Measurements from ENCODE around the gene SARDH. TPM values are rescaled to one million over a fixed set of nuclear protein-coding genes. Genes with fewer than 3 reads are reported as not detected.
"Not testable (repeated sequence)": the region's sequence is repeated elsewhere in the genome, so short reads cannot be mapped to it uniquely, and the experiment has no call there.

SARDH gene
- total RNA-seq, 1 donor from 2014 or later, result 0.56 TPM

DNA sequence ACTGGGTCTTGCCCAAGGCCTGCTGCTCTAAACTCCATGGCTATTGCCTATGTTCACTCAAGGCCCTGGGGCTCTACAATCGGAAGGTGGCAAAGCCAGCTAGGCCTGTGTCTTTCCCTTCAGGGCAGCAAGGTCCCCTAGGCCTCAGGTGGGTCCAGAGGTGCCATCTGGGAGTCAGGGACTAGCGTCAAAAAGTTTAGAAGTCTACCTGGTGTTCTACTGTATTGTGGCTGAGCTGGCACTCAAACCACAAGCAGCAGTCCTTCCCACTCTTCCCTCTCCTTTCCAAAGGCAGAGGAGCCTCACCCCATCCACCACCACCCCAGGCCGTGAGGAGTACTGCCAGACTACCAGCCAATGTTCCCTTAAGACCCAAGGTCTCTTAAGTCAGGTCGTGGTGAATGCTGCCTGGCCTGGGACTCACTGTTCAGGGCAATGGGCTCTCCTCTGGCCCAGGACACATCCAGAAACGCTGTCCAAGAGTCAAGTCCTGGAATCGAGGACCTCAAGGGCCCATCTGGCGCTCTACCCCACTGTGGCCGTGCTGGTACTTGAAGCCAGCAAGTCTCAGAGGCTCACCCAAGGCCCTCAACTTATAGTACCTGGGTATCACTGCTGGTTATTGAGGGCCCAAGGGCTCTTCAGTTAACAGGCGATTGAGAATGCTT is 13.0 kb upstream of the SARDH start:
- H3K9me3 Mint-ChIP-seq (ENCODE audit: unreplicated experiment), result peaks cover 10% of the 10 kb centered on the region
- no peak overlapping the region for H3K4me3 Mint-ChIP-seq (ENCODE audit: unreplicated experiment)
- peak; percentile 63 for DNase-seq (ENCODE audit: extremely low spot score, unreplicated experiment)
- peaks cover 2% of the 10 kb centered on the region for H3K36me3 Mint-ChIP-seq (ENCODE audit: unreplicated experiment)
- H3K4me1 Mint-ChIP-seq (ENCODE audit: unreplicated experiment), result no peaks in the 10 kb centered on the region
- H3K27ac Mint-ChIP-seq (ENCODE audit: unreplicated experiment), result no peak overlapping the region
- TF ChIP-seq, protein P1, sequence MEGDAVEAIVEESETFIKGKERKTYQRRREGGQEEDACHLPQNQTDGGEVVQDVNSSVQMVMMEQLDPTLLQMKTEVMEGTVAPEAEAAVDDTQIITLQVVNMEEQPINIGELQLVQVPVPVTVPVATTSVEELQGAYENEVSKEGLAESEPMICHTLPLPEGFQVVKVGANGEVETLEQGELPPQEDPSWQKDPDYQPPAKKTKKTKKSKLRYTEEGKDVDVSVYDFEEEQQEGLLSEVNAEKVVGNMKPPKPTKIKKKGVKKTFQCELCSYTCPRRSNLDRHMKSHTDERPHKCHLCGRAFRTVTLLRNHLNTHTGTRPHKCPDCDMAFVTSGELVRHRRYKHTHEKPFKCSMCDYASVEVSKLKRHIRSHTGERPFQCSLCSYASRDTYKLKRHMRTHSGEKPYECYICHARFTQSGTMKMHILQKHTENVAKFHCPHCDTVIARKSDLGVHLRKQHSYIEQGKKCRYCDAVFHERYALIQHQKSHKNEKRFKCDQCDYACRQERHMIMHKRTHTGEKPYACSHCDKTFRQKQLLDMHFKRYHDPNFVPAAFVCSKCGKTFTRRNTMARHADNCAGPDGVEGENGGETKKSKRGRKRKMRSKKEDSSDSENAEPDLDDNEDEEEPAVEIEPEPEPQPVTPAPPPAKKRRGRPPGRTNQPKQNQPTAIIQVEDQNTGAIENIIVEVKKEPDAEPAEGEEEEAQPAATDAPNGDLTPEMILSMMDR (IDR thresholded peaks at IDR 0.05), result no peak
- H3K27me3 Mint-ChIP-seq (ENCODE audit: unreplicated experiment), result peaks cover 48% of the 10 kb centered on the region

DNA sequence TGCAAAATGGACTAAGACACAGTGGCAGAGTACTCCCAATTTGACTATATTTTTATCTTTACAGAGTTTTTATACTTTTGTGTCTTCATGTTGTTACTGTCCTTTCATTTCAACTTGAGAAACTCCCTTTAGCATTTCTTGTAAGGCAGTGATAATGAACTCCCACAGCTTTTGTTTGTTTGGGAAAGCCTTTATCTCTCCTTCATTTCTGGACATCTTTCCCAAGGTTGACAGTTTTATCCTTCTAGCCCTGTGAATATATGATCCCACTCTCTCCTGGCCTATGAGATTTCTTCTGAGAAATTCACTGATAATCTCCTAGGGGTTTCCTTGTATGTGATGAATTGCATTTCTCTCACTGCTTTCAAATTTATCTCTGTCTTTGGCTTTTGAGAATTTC is 9.2 kb upstream of the SARDH start:
- Mint-ChIP-seq H3K27me3 (ENCODE audit: unreplicated experiment) (peaks cover 56% of the 10 kb centered on the region), H3K27ac (ENCODE audit: unreplicated experiment) (no peak overlapping the region), H3K9me3 (ENCODE audit: unreplicated experiment) (peaks cover 7% of the 10 kb centered on the region)

DNA sequence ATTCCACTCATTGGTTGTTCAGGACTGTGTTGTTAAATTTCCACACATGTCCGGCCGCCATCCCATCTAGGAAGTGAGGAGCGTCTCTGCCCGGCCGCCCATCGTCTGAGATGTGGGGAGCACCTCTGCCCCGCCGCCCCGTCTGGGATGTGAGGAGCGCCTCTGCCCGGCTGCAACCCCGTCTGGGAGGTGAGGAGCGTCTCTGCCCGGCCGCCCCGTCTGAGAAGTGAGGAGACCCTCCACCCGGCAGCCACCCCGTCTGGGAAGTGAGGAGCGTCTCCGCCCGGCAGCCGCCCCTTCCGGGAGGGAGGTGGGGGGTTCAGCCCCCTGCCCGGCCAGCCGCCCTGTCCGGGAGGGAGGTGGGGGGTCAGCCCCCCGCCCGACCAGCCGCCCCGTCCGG is 6.4 kb upstream of the SARDH start:
- not testable (repeated sequence) for H3K4me1 Mint-ChIP-seq (ENCODE audit: unreplicated experiment); H3K9me3 Mint-ChIP-seq (ENCODE audit: unreplicated experiment); H3K4me3 Mint-ChIP-seq (ENCODE audit: unreplicated experiment); H3K36me3 Mint-ChIP-seq (ENCODE audit: unreplicated experiment); H3K27ac Mint-ChIP-seq (ENCODE audit: unreplicated experiment)
- peak; percentile 51 for DNase-seq (ENCODE audit: extremely low spot score, unreplicated experiment)
- H3K27me3 Mint-ChIP-seq (ENCODE audit: unreplicated experiment), result peaks cover 38% of the 10 kb centered on the region

More for the DNA sequence above, 9.2 kb upstream of the SARDH start:
- H3K4me1 Mint-ChIP-seq (ENCODE audit: unreplicated experiment), result no peaks in the 10 kb centered on the region
- TF ChIP-seq, protein P1 (IDR thresholded peaks at IDR 0.05), result no peak
- no peak for DNase-seq (ENCODE audit: extremely low spot score, unreplicated experiment)
- no peak overlapping the region for H3K4me3 Mint-ChIP-seq (ENCODE audit: unreplicated experiment)
- H3K36me3 Mint-ChIP-seq (ENCODE audit: unreplicated experiment), result peaks cover 2% of the 10 kb centered on the region

DNA sequence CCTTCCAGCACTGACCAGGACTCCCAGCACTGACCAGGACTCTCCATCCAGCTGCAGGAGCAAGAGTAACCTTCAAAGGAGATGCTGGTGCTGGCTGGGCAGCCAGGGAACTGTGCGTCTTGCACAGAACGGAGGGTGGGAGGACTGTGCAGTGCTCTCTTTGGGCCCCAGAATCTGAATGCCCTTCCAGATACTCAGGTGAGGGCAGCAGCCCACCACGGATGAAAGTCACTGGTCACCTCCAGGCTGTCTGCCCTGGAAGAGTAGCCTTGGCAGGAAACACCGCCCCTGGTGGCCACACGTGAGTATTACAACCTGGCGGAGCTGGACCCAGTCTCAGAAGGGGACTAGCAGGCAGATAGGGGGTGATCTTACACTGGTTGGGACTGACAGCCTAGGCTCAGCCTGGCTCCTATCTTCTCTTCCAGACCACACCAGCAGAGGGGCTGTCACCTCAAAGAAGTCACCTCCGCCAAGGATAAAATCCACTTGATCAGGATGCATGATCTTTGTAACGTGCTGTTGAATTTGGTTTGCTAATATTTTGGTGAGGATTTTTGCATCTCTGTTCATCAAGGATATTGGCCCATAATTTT is 4.8 kb upstream of the SARDH start:
- DNase-seq (ENCODE audit: extremely low spot score, unreplicated experiment), result peak; percentile 93
- Mint-ChIP-seq H3K27ac (ENCODE audit: unreplicated experiment) (no peak overlapping the region), H3K9me3 (ENCODE audit: unreplicated experiment) (no peaks in the 10 kb centered on the region), H3K27me3 (ENCODE audit: unreplicated experiment) (peaks cover 27% of the 10 kb centered on the region), H3K4me3 (ENCODE audit: unreplicated experiment) (no peak overlapping the region), H3K4me1 (ENCODE audit: unreplicated experiment) (peaks cover 1% of the 10 kb centered on the region), H3K36me3 (ENCODE audit: unreplicated experiment) (peaks cover 2% of the 10 kb centered on the region)
- TF ChIP-seq, protein P1 (IDR thresholded peaks at IDR 0.05), result peak; percentile 95

DNA sequence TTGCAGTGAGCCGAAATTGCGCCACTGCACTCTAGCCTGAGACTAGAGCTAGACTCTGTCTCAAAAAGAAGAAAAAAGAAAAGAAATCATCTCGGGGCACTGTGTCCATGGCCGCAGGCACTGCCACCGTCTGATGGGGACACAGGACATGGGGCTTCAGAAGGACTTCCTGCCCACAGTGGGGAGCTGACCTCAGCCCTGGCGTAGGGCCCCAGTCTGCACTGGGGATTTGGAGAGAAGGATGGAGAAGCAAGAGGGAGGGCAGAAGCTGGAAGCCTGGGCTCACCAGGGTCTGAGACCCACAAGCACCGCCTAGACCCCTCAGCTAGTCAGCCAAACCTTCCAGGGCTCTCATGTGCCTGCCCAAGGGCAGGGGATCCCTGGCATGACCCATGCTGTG is 4.1 kb upstream of the SARDH start:
- H3K4me1 Mint-ChIP-seq (ENCODE audit: unreplicated experiment), result peaks cover 4% of the 10 kb centered on the region
- peaks cover 2% of the 10 kb centered on the region for H3K36me3 Mint-ChIP-seq (ENCODE audit: unreplicated experiment)
- TF ChIP-seq, protein P1 (IDR thresholded peaks at IDR 0.05), result no peak
- no peaks in the 10 kb centered on the region for H3K9me3 Mint-ChIP-seq (ENCODE audit: unreplicated experiment)
- DNase-seq (ENCODE audit: extremely low spot score, unreplicated experiment), result peak; percentile 77
- H3K27ac Mint-ChIP-seq (ENCODE audit: unreplicated experiment), result no peak overlapping the region
- H3K27me3 Mint-ChIP-seq (ENCODE audit: unreplicated experiment), result peaks cover 21% of the 10 kb centered on the region
- no peak overlapping the region for H3K4me3 Mint-ChIP-seq (ENCODE audit: unreplicated experiment)
